Osteoblast (primary cell): Measurements from ENCODE around the gene WDR26. TPM values are rescaled to one million over a fixed set of nuclear protein-coding genes. Genes with fewer than 3 reads are reported as not detected.
"Not testable (repeated sequence)": the region's sequence is repeated elsewhere in the genome, so short reads cannot be mapped to it uniquely, and the experiment has no call there.

Experiments
- DNase-seq: peaks from one replicate; pipeline ENCODE4 v3.0.0; 2011; ENCODE audit warnings: low spot score, mixed read lengths; ENCODE audit not compliant: insufficient read length; ENCODE audit errors: missing footprints
- H2AFZ ChIP-seq: 2 replicates; pipeline ENCODE4 v1.6.0; 2011; ENCODE audit warnings: mild to moderate bottlenecking, low read length
- H3K27ac ChIP-seq: 2 replicates; pipeline ENCODE4 v1.5.1; 2011; ENCODE audit warnings: mild to moderate bottlenecking, low read depth, low read length, moderate library complexity
- H3K27me3 ChIP-seq: 2 replicates; pipeline ENCODE4 v1.6.0; 2012; ENCODE audit warnings: mild to moderate bottlenecking, control low read depth, inconsistent platforms, low read length, moderate library complexity; ENCODE audit not compliant: insufficient read depth
- H3K36me3 ChIP-seq: 2 replicates; pipeline ENCODE4 v1.5.1; 2011; ENCODE audit warnings: mild to moderate bottlenecking, low read length, control low read depth, moderate library complexity; ENCODE audit not compliant: insufficient read depth
- H3K4me1 ChIP-seq: 2 replicates; pipeline ENCODE4 v1.5.1; 2011; ENCODE audit warnings: mild to moderate bottlenecking, low read length, control low read depth, moderate library complexity; ENCODE audit not compliant: insufficient read depth
- H3K4me2 ChIP-seq: 2 replicates; pipeline ENCODE4 v1.6.0; 2011; ENCODE audit warnings: mild to moderate bottlenecking, low read length; ENCODE audit not compliant: insufficient read depth
- H3K4me3 ChIP-seq: fragments of 200-600 bp; sonication (generic); 3 replicates; pipeline ENCODE4 v1.5.1; 2012; ENCODE audit warnings: mild to moderate bottlenecking, low read length, inconsistent platforms; ENCODE audit not compliant: insufficient read depth
- H3K79me2 ChIP-seq: 2 replicates; pipeline ENCODE4 v1.6.0; 2012; ENCODE audit warnings: mild to moderate bottlenecking, low read length, control low read depth, inconsistent platforms; ENCODE audit not compliant: insufficient read depth
- H3K9me3 ChIP-seq: 2 replicates; pipeline ENCODE4 v1.5.1; 2011; ENCODE audit warnings: low read depth, low read length, control low read depth
- H4K20me1 ChIP-seq: 2 replicates; pipeline ENCODE4 v1.6.0; 2012; ENCODE audit warnings: mild to moderate bottlenecking, low read length, control low read depth; ENCODE audit not compliant: insufficient read depth
- total RNA-seq: library from RNA; depleted of rRNA; stranded (reverse); fragments of >200 nt; gene quantifications from 2 replicates; pipeline ENCODE4 v1.2.3, GENCODE V29; 2012
- TF ChIP-seq, protein P1 (sequence below): IDR thresholded peaks from 2 replicates; pipeline ENCODE4 v1.5.1; 2011; ENCODE audit warnings: mild to moderate bottlenecking, low read depth, low read length, moderate library complexity; ENCODE audit errors: extremely low read depth

The WDR26 gene
- total RNA-seq, 1 donor = 78.9 TPM

DNA sequence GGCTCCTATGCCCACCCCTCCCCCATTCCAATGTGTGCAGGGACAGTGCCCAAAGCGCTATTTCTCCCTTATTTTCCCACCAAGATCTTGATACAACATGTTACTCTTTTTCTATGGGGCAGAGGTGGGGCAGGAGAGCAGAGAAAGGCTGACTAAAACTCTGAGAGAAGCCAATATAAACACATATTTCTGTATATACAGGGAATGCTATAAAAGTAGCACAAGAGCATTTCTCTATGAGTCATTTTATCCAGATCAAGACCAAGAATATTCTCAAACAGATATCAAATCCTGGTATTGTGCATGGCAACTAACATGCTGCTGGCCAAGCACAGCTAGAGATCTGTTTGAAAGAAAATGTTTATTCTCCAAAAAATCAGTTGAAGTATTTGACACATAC, 7.3 kb downstream of the WDR26 start:
- H3K27ac ChIP-seq = peak overlapping the region; percentile 75
- peaks cover 68% of the 10 kb centered on the region for H3K79me2 ChIP-seq
- H3K27me3 ChIP-seq = no peaks in the 10 kb centered on the region
- TF ChIP-seq, protein P1, sequence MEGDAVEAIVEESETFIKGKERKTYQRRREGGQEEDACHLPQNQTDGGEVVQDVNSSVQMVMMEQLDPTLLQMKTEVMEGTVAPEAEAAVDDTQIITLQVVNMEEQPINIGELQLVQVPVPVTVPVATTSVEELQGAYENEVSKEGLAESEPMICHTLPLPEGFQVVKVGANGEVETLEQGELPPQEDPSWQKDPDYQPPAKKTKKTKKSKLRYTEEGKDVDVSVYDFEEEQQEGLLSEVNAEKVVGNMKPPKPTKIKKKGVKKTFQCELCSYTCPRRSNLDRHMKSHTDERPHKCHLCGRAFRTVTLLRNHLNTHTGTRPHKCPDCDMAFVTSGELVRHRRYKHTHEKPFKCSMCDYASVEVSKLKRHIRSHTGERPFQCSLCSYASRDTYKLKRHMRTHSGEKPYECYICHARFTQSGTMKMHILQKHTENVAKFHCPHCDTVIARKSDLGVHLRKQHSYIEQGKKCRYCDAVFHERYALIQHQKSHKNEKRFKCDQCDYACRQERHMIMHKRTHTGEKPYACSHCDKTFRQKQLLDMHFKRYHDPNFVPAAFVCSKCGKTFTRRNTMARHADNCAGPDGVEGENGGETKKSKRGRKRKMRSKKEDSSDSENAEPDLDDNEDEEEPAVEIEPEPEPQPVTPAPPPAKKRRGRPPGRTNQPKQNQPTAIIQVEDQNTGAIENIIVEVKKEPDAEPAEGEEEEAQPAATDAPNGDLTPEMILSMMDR = no peak
- no peak overlapping the region for H2AFZ ChIP-seq
- H3K9me3 ChIP-seq = no peaks in the 10 kb centered on the region
- DNase-seq = peak; percentile 91
- H3K4me3 ChIP-seq = no peak overlapping the region
- H3K4me2 ChIP-seq = peak overlapping the region; percentile 56
- H3K4me1 ChIP-seq = peaks cover 46% of the 10 kb centered on the region
- H4K20me1 ChIP-seq = peaks cover 45% of the 10 kb centered on the region
- peaks cover 46% of the 10 kb centered on the region for H3K36me3 ChIP-seq

DNA sequence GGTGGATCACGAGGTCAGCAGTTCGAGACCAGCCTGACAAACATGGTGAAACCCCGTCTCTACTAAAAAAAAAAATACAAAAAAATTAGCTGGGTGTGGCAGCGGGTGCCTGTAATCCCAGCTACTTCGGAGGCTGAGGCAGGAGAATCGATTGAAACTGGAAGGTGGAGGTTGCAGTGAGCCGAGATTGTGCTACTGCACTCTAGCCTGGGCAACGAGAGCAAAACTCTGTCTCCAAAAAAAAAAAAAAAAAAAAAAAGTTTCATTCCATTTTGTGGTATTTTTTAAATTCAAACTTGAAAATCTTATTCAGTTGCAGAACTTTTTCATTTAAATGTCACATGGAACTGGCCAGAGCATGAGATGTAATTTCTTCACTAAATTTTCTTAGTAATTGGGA, 7.7 kb downstream of the WDR26 start:
- peak overlapping the region; percentile 56 for H3K4me2 ChIP-seq
- H3K27ac ChIP-seq = peak overlapping the region; percentile 75
- H4K20me1 ChIP-seq = peaks cover 43% of the 10 kb centered on the region
- H3K4me3 ChIP-seq, H2AFZ ChIP-seq, H3K9me3 ChIP-seq, DNase-seq, H3K27me3 ChIP-seq: not testable (repeated sequence)
- peaks cover 42% of the 10 kb centered on the region for H3K4me1 ChIP-seq
- peaks cover 68% of the 10 kb centered on the region for H3K79me2 ChIP-seq
- H3K36me3 ChIP-seq = peaks cover 51% of the 10 kb centered on the region

DNA sequence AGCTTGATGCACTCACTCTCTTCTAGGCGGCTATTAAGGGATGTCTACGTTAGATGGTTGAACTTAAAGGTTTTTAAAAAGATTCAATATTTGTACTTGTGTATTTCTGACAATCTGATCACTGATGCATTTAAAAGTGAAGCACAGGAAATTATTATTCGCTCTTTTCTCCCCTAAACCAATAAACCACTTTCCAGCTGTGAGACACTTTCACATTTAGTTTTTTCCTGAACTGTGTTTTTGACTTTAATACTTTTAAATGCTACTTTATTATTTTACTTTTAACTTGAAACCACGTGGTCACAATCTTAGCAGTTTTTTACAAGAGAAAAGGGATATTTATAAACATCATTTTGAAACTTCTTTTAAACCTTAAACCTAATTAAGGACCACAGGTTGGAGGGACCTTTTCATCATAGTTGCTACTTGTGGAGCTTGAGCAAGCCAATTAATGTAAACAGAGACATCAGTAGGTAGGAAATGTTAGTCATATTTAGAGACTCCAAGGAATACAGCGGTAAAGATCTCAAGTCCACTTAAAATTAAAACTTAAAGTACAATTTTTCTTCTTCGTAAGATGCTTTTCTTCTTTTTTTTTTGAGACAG, 9.2 kb downstream of the WDR26 start:
- Histone ChIP-seq H3K36me3 (peaks cover 66% of the 10 kb centered on the region), H3K27ac (no peak overlapping the region), H3K79me2 (peaks cover 72% of the 10 kb centered on the region), H3K4me1 (peaks cover 28% of the 10 kb centered on the region), H3K4me3 (no peak overlapping the region), H2AFZ (no peak overlapping the region), H3K4me2 (no peak overlapping the region), H4K20me1 (peaks cover 31% of the 10 kb centered on the region), H3K27me3 (no peaks in the 10 kb centered on the region), H3K9me3 (no peaks in the 10 kb centered on the region)
- no peak for DNase-seq
- TF ChIP-seq, protein P1 = no peak

DNA sequence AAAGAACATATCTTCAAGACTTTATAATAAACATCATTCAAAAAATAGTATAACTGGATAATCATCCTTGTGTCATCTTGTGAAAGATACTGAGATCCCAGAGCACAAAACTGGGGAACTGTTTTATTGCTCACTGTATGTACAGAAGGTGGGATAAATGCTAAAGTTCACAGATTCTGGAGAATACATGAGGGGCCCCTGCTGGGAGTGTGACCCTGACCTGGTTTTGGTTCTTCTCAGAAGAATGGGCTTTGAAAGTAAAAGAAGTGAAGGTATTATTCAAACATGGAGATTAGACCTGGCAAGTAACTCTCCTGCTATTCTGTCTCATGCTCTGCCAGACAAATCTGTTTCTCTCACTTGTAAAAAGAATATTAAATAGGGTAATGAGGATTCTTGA, 14.5 kb downstream of the WDR26 start:
- no peak overlapping the region for H3K27ac ChIP-seq
- no peak overlapping the region for H3K4me3 ChIP-seq
- H4K20me1 ChIP-seq = peaks cover 22% of the 10 kb centered on the region
- H2AFZ ChIP-seq = no peak overlapping the region
- peaks cover 93% of the 10 kb centered on the region for H3K36me3 ChIP-seq
- H3K9me3 ChIP-seq = no peaks in the 10 kb centered on the region
- no peak for DNase-seq
- TF ChIP-seq, protein P1 = no peak
- no peaks in the 10 kb centered on the region for H3K4me1 ChIP-seq
- no peaks in the 10 kb centered on the region for H3K27me3 ChIP-seq
- peaks cover 68% of the 10 kb centered on the region for H3K79me2 ChIP-seq
- no peak overlapping the region for H3K4me2 ChIP-seq
